K562 (cell line): ENCODE results near the gene ALDH16A1. TPM values are rescaled to one million over a fixed set of nuclear protein-coding genes. Genes with fewer than 3 reads are reported as not detected.

Experiments
- CREB1 ChIP-seq, 2 experiments: sonication (generic) in 1 of 2; formaldehyde crosslinking in 1 of 2; IDR thresholded peaks; 2 replicates each; pipeline versions ENCODE4 v1.6.1 to v1.8.0; 2012 to 2022; ENCODE audit warnings: inconsistent platforms in 1 of 2, mild to moderate bottlenecking in 1 of 2, missing genetic modification reagents in 1 of 2, moderate library complexity in 1 of 2
- CXXC5 ChIP-seq: fragments of 250-450 bp; sonication (Bioruptor Pico); IDR thresholded peaks from 2 replicates; pipeline ENCODE4 v1.8.0; 2022; ENCODE audit warnings: inconsistent platforms, mild to moderate bottlenecking, moderate library complexity
- ERF ChIP-seq: fragments of 450-650 bp; formaldehyde crosslinking; IDR thresholded peaks from 2 replicates; pipeline ENCODE4 v1.4.0; 2020; ENCODE audit warnings: mild to moderate bottlenecking, mixed read lengths
- ETS2 ChIP-seq: IDR thresholded peaks from 2 replicates; pipeline ENCODE4 v1.6.1; 2016; ENCODE audit warnings: borderline replicate concordance, missing genetic modification characterization, mild to moderate bottlenecking, moderate library complexity, missing compliant biosample characterization; ENCODE audit not compliant: poor library complexity, severe bottlenecking
- FOS ChIP-seq: IDR thresholded peaks from 3 replicates; pipeline ENCODE4 v1.6.1; 2011; ENCODE audit not compliant: insufficient read length; ENCODE audit errors: extremely low read depth
- FOXK1 ChIP-seq: sonication (generic); formaldehyde crosslinking; IDR thresholded peaks from 2 replicates; pipeline ENCODE4 v1.8.0; 2022; ENCODE audit warnings: missing genetic modification reagents, mild to moderate bottlenecking, borderline replicate concordance
- HDAC3 ChIP-seq: fragments of 450-650 bp; IDR thresholded peaks from 2 replicates; pipeline ENCODE4 v1.6.1; 2018; ENCODE audit warnings: borderline replicate concordance, mild to moderate bottlenecking, moderate library complexity; ENCODE audit not compliant: partially characterized antibody
- HMG20A ChIP-seq: fragments of 450-650 bp; formaldehyde crosslinking; conservative IDR thresholded peaks from 2 replicates; pipeline ENCODE4 v1.4.0; 2020; ENCODE audit warnings: mild to moderate bottlenecking, mixed read lengths
- KHSRP ChIP-seq: fragments of 450-650 bp; IDR thresholded peaks from 2 replicates; pipeline ENCODE4 v1.6.1; 2017
- MXI1 ChIP-seq: IDR thresholded peaks from 2 replicates; pipeline ENCODE4 v1.6.1; 2011; ENCODE audit warnings: low read depth, mild to moderate bottlenecking, improper control_type of control experiment, low read length
- NCOR1 ChIP-seq: fragments of 450-650 bp; IDR thresholded peaks from 2 replicates; pipeline ENCODE4 v1.6.1; 2016; ENCODE audit warnings: mild to moderate bottlenecking, moderate library complexity
- NFRKB ChIP-seq: fragments of 450-650 bp; IDR thresholded peaks from 2 replicates; pipeline ENCODE4 v1.6.1; 2016; ENCODE audit warnings: low read depth
- PCBP2 ChIP-seq: fragments of 200-400 bp; formaldehyde crosslinking; IDR thresholded peaks from 2 replicates; pipeline ENCODE4 v1.6.1; 2018; ENCODE audit warnings: low read length, low read depth, mild to moderate bottlenecking, moderate library complexity; ENCODE audit not compliant: poor library complexity, severe bottlenecking
- PHF8 ChIP-seq: fragments of 200-600 bp; sonication (generic); IDR thresholded peaks from 2 replicates; pipeline ENCODE4 v1.6.1; 2012; ENCODE audit warnings: mixed run types, mild to moderate bottlenecking, inconsistent platforms, low read length, moderate library complexity, borderline replicate concordance
- PRPF4 ChIP-seq: fragments of 200-400 bp; formaldehyde crosslinking; IDR thresholded peaks from one replicate; pipeline ENCODE4 v1.6.1; 2017; ENCODE audit warnings: low read length, low read depth, mild to moderate bottlenecking; ENCODE audit not compliant: insufficient read depth, poor library complexity, severe bottlenecking
- PURB ChIP-seq: sonication (generic); formaldehyde crosslinking; IDR thresholded peaks from 2 replicates; pipeline ENCODE4 v1.9.0; 2021; ENCODE audit warnings: low read depth, mild to moderate bottlenecking, missing genetic modification reagents
- SIN3B ChIP-seq: fragments of 450-650 bp; IDR thresholded peaks from 2 replicates; pipeline ENCODE4 v1.6.1; 2017; ENCODE audit warnings: low read depth, mild to moderate bottlenecking, moderate library complexity
- TAF1 ChIP-seq: IDR thresholded peaks from 2 replicates; pipeline ENCODE4 v1.6.1; 2011; ENCODE audit warnings: mild to moderate bottlenecking, low read length, moderate library complexity; ENCODE audit not compliant: insufficient read depth, control insufficient read depth, severe bottlenecking; ENCODE audit errors: extremely low read depth
- TARDBP ChIP-seq: fragments of 450-650 bp; IDR thresholded peaks from 2 replicates; pipeline ENCODE4 v1.6.1; 2016
- ZNF197 ChIP-seq: fragments of 200-800 bp; sonication (Bioruptor generic); IDR thresholded peaks from 2 replicates; pipeline ENCODE4 v1.6.1; 2016; ENCODE audit warnings: low read depth, missing genetic modification characterization, missing compliant biosample characterization
- ZNF232 ChIP-seq: sonication (generic); formaldehyde crosslinking; IDR thresholded peaks from 2 replicates; pipeline ENCODE4 v1.8.0; 2022; ENCODE audit warnings: mild to moderate bottlenecking, missing genetic modification reagents
- ZNF431 ChIP-seq: sonication (generic); formaldehyde crosslinking; IDR thresholded peaks from 2 replicates; pipeline ENCODE4 v1.8.0; 2022; ENCODE audit warnings: mild to moderate bottlenecking, missing genetic modification reagents
- ZNF699 ChIP-seq: fragments of 250-450 bp; sonication (Bioruptor Pico); IDR thresholded peaks from 2 replicates; pipeline ENCODE4 v1.8.0; 2021; ENCODE audit warnings: mild to moderate bottlenecking, moderate library complexity; ENCODE audit not compliant: insufficient replicate concordance
- ZSCAN29 ChIP-seq: fragments of 450-650 bp; IDR thresholded peaks from 2 replicates; pipeline ENCODE4 v1.6.1; 2017
- polyA plus RNA-seq, 8 experiments: library from polyadenylated mRNA; depleted of rRNA in 4 of 8; stranded (reverse) in 5 of 8; unstranded in 3 of 8; fragments of >200 nt; fragmentation: Nextera tagmentation in 2 of 8; fragmentation: Illumina TruSeq in 1 of 8; extraction: Ambion mirVana in 2 of 8; extraction: Trizol in 1 of 8; gene quantifications; 2 replicates each; pipeline versions ENCODE4 v1.2.1 to v1.2.3, GENCODE V29; 2011 to 2014; ENCODE audit warnings: inconsistent platforms in 1 of 8, missing spikeins in 1 of 8
- total RNA-seq, 7 experiments: library from RNA; depleted of rRNA in 6 of 7; stranded (reverse); fragments of >200 nt in 6 of 7; fragmentation: Illumina TruSeq in 2 of 7; extraction: Trizol in 2 of 7; gene quantifications; 2 replicates each; pipeline versions ENCODE4 v1.2.1 to v1.2.3, GENCODE V29; 2011 to 2021; ENCODE audit warnings: low replicate concordance in 1 of 7
- TF ChIP-seq, protein P1 (sequence below): sonication (generic); formaldehyde crosslinking; IDR thresholded peaks from 2 replicates; pipeline ENCODE4 v1.8.1; 2022; ENCODE audit warnings: missing genetic modification reagents
- TF ChIP-seq, protein P2 (sequence below): IDR thresholded peaks from 2 replicates; pipeline ENCODE4 v1.6.1; 2011; ENCODE audit not compliant: insufficient read length; ENCODE audit errors: extremely low read depth

The ALDH16A1 gene
- total and polyA plus RNA-seq, 9 of the 15 experiments (the other 6 are each of a cell fraction or from before 2014, with no cell fraction given): 2.2 to 52.2 (median 7.6) TPM

DNA sequence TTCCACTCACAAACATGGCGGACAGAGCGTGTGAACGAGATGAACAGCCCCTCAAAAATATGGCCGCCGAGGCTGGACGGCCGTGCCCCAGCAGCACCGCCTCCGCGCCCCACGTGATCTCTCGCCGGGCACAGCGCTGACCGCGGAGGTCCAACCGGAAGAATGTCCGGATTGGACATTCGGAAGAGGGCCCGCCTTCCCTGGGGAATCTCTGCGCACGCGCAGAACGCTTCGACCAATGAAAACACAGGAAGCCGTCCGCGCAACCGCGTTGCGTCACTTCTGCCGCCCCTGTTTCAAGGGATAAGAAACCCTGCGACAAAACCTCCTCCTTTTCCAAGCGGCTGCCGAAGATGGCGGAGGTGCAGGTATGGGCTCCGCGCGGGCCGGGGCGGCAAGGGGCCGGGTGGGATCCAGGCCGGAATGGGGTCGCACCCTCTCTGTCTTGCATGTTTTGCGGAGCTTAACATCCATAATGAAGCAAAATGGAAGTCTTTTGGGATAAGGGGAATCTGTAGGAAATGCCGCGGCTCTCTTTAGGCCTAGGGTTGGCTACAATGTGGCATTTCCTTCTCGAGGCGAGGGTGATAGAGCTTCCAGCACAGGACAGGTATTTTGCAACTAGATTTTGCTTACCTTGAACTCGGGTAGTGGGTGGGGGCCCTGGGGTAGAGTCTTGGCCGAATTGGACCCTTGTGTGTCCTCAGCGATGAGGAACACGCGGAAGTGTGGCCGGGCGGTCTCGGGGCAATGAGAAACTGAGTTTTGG is 34.4 kb downstream of the ALDH16A1 start, which contains the start of gene RPL13A (continued):
- TF ChIP-seq FOS: peak; percentile 88
- peak; percentile 100 for TF ChIP-seq TAF1
- TF ChIP-seq CREB1 (IDR thresholded peaks at IDR 0.05): peak; percentile 96
- peak; percentile 90 for TF ChIP-seq CREB1 (CRISPR knock-in tag; IDR thresholded peaks at IDR 0.05)
- no peak for TF ChIP-seq ZSCAN29
- TF ChIP-seq ZNF232 (CRISPR knock-in tag): peak; percentile 80
- TF ChIP-seq FOXK1 (CRISPR knock-in tag): no peak
- TF ChIP-seq PURB: no peak
- peak; percentile 84; the same call in 1 of the 2 replicates for TF ChIP-seq NCOR1
- no peak; the same call in 1 of the 2 replicates for TF ChIP-seq ERF (CRISPR knock-in tag)
- TF ChIP-seq PCBP2: no peak
- TF ChIP-seq TARDBP: no peak
- no peak for TF ChIP-seq HDAC3
- TF ChIP-seq NFRKB: peak; percentile 98
- 0 out of 2 replicates have a peak, but pooled peaks have one; percentile 74 for TF ChIP-seq ZNF197
- TF ChIP-seq HMG20A: peak; percentile 47; the same call in 1 of the 2 replicates
- TF ChIP-seq MXI1: no peak
- TF ChIP-seq ZNF431 (CRISPR knock-in tag): peak; percentile 78; the same call in 1 of the 2 replicates
- peak; percentile 98 for TF ChIP-seq PHF8
- TF ChIP-seq CXXC5 (CRISPR knock-in tag): peak; percentile 98
- TF ChIP-seq PRPF4: peak; percentile 85
- peak; percentile 69 for TF ChIP-seq SIN3B
- TF ChIP-seq, protein P1, sequence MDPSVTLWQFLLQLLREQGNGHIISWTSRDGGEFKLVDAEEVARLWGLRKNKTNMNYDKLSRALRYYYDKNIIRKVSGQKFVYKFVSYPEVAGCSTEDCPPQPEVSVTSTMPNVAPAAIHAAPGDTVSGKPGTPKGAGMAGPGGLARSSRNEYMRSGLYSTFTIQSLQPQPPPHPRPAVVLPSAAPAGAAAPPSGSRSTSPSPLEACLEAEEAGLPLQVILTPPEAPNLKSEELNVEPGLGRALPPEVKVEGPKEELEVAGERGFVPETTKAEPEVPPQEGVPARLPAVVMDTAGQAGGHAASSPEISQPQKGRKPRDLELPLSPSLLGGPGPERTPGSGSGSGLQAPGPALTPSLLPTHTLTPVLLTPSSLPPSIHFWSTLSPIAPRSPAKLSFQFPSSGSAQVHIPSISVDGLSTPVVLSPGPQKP: no peak
- no peak for TF ChIP-seq KHSRP
- no peak for TF ChIP-seq ETS2 (tag)
- TF ChIP-seq, protein P2, sequence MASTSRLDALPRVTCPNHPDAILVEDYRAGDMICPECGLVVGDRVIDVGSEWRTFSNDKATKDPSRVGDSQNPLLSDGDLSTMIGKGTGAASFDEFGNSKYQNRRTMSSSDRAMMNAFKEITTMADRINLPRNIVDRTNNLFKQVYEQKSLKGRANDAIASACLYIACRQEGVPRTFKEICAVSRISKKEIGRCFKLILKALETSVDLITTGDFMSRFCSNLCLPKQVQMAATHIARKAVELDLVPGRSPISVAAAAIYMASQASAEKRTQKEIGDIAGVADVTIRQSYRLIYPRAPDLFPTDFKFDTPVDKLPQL: peak; percentile 60
- no peak for TF ChIP-seq ZNF699
